Neural cell (in vitro differentiated cells): ENCODE data around the gene SRGAP2B.
"Not testable (repeated sequence)": the region's sequence is repeated elsewhere in the genome, so short reads cannot be mapped to it uniquely, and the experiment has no call there.

ENCODE experiments used
- CTCF ChIP-seq: fragments of 450-650 bp; IDR thresholded peaks from 2 replicates; pipeline ENCODE4 v1.5.1; 2014; ENCODE audit warnings: antibody characterized with exemption, mild to moderate bottlenecking, moderate library complexity; ENCODE audit not compliant: poor library complexity, severe bottlenecking
- EP300 ChIP-seq: fragments of 450-650 bp; conservative IDR thresholded peaks from 2 replicates; pipeline ENCODE4 v1.6.1; 2014; ENCODE audit warnings: antibody characterized with exemption, mild to moderate bottlenecking, moderate library complexity; ENCODE audit not compliant: poor library complexity, severe bottlenecking
- EZH2 ChIP-seq: fragments of 200-600, 300-800 bp; shearing (Covaris generic), sonication (generic); IDR thresholded peaks from 2 replicates; pipeline ENCODE4 v1.6.1; 2014; ENCODE audit warnings: antibody characterized with exemption, low read length, borderline replicate concordance, mild to moderate bottlenecking; ENCODE audit not compliant: insufficient read depth, poor library complexity, severe bottlenecking
- MXI1 ChIP-seq: fragments of 450-650 bp; conservative IDR thresholded peaks from 2 replicates; pipeline ENCODE4 v1.6.1; 2014; ENCODE audit warnings: antibody characterized with exemption, mild to moderate bottlenecking; ENCODE audit not compliant: poor library complexity, severe bottlenecking
- POLR2AphosphoS5 ChIP-seq: IDR thresholded peaks from 2 replicates; pipeline ENCODE4 v1.6.1; 2012
- RAD21 ChIP-seq: fragments of 450-650 bp; conservative IDR thresholded peaks from 2 replicates; pipeline ENCODE4 v1.6.1; 2014; ENCODE audit warnings: antibody characterized with exemption, mild to moderate bottlenecking, moderate library complexity
- REST ChIP-seq: IDR thresholded peaks from 2 replicates; pipeline ENCODE4 v1.6.1; 2012; ENCODE audit warnings: borderline replicate concordance
- SMC3 ChIP-seq: fragments of 450-650 bp; conservative IDR thresholded peaks from 2 replicates; pipeline ENCODE4 v1.6.1; 2014; ENCODE audit warnings: antibody characterized with exemption, mild to moderate bottlenecking, moderate library complexity; ENCODE audit not compliant: poor library complexity
- TAF1 ChIP-seq: IDR thresholded peaks from 2 replicates; pipeline ENCODE4 v1.6.1; 2012; ENCODE audit warnings: low read depth

- TF ChIP-seq RAD21, CTCF, MXI1, EZH2, SMC3, EP300, REST, TAF1, POLR2AphosphoS5: not testable (repeated sequence)
Observed at GRCh38 chr1:145144264-145144913, 49.3 kb upstream of the SRGAP2B start.
